Left lobe of liver (tissue), 2 donors: ENCODE measurements around the gene DNAJC21. TPM values are rescaled to one million over a fixed set of nuclear protein-coding genes. Genes with fewer than 3 reads are reported as not detected.

Experiments used
- ATAC-seq: fragments of 200-7000 bp; cut with Tn5 transposase; one replicate; pipeline ENCODE4 v1.9.1; 2020; ENCODE audit warnings: mild to moderate bottlenecking, moderate library complexity
- DNase-seq: peaks from one replicate; pipeline ENCODE4 v3.0.0-alpha.2; 2020; ENCODE audit warnings: low spot score
- total RNA-seq: library from RNA; stranded (reverse); gene quantifications from one replicate; pipeline ENCODE4 v1.2.1, GENCODE V29; 2021
- donor health status: DM: no; HTN: no; CAD: no; lungs with moderate emphysema.
- donor health status: DM: no; HTN: yes; CAD: no.

The DNAJC21 gene
- 18.5 TPM for total RNA-seq

- DNase-seq, result peak; percentile 99
- ATAC-seq, result peak; percentile 92
Measured at GRCh38 chr5:34929134-34929719, at the start of gene DNAJC21. TSS of gene DNAJC21 (plus strand) at chr5:34929559. CDS start at chr5:34929820, 261 bp downstream.

GRCh38 chr5:34881246-34881645 lies 48.1 kb upstream of the DNAJC21 start:
- no peak for ATAC-seq
- no peak for DNase-seq

- no peak for ATAC-seq
- no peak for DNase-seq
Measured at GRCh38 chr5:34886392-34887119, 42.8 kb upstream of the DNAJC21 start.

- ATAC-seq (no peak), DNase-seq (no peak)
Measured at GRCh38 chr5:34889394-34889793, 40.0 kb upstream of the DNAJC21 start.

GRCh38 chr5:34891981-34892380 lies 37.4 kb upstream of the DNAJC21 start:
- DNase-seq (no peak), ATAC-seq (no peak)

- no peak for DNase-seq
- ATAC-seq, result no peak
Measured at GRCh38 chr5:34892414-34892813, 36.9 kb upstream of the DNAJC21 start.

- DNase-seq (no peak), ATAC-seq (no peak)
Measured at GRCh38 chr5:34894716-34895115, 34.6 kb upstream of the DNAJC21 start.

- ATAC-seq (no peak), DNase-seq (no peak)
Measured at GRCh38 chr5:34895641-34896419, 33.5 kb upstream of the DNAJC21 start.

GRCh38 chr5:34897646-34898045 lies 31.7 kb upstream of the DNAJC21 start:
- no peak for ATAC-seq

GRCh38 chr5:34898258-34898895 lies 31.0 kb upstream of the DNAJC21 start:
- peak; percentile 94 for ATAC-seq
- DNase-seq, result peak; percentile 59

More at GRCh38 chr5:34897646-34898045, 31.7 kb upstream of the DNAJC21 start:
- DNase-seq, result no peak

GRCh38 chr5:34899066-34899465 lies 30.3 kb upstream of the DNAJC21 start:
- ATAC-seq, result no peak

GRCh38 chr5:34900652-34901051 lies 28.7 kb upstream of the DNAJC21 start:
- no peak for ATAC-seq

More at GRCh38 chr5:34899066-34899465, 30.3 kb upstream of the DNAJC21 start:
- no peak for DNase-seq

GRCh38 chr5:34903260-34903659 lies 26.1 kb upstream of the DNAJC21 start:
- DNase-seq (no peak), ATAC-seq (no peak)

More at GRCh38 chr5:34900652-34901051, 28.7 kb upstream of the DNAJC21 start:
- no peak for DNase-seq

- DNase-seq (no peak), ATAC-seq (peak; percentile 42)
Measured at GRCh38 chr5:34905564-34905963, 23.8 kb upstream of the DNAJC21 start.

- no peak for ATAC-seq
- no peak for DNase-seq
Measured at GRCh38 chr5:34913072-34913471, 16.3 kb upstream of the DNAJC21 start.

GRCh38 chr5:34914671-34915138 lies 14.7 kb upstream of the DNAJC21 start:
- DNase-seq, result peak; percentile 63
- peak; percentile 13 for ATAC-seq

GRCh38 chr5:34915139-34915855 lies 14.1 kb upstream of the DNAJC21 start, which contains the start of the genes BRIX1 and RAD1:
TSS of gene BRIX1 (plus strand) at chr5:34915711. CDS start at chr5:34915739, 28 bp downstream.
TSS of gene RAD1 (minus strand) at chr5:34915504. CDS start at chr5:34914892, 612 bp downstream.
- DNase-seq (peak; percentile 98), ATAC-seq (peak; percentile 99)

GRCh38 chr5:34915856-34916192 lies 13.5 kb upstream of the DNAJC21 start:
- ATAC-seq (peak; percentile 27), DNase-seq (no peak)

GRCh38 chr5:34916518-34916917 lies 12.8 kb upstream of the DNAJC21 start:
- ATAC-seq (no peak), DNase-seq (no peak)

- DNase-seq (no peak), ATAC-seq (no peak)
Measured at GRCh38 chr5:34918025-34918424, 11.3 kb upstream of the DNAJC21 start.
